ENCODE measurements around the gene MAGEA9B. TPM values are rescaled to one million over a fixed set of nuclear protein-coding genes. Genes with fewer than 3 reads are reported as not detected.
"Not testable (repeated sequence)": the region's sequence is repeated elsewhere in the genome, so short reads cannot be mapped to it uniquely, and the experiment has no call there.

MAGEA9B gene
- total RNA-seq, 1 experiment from 2014 or later = not detected

DNA sequence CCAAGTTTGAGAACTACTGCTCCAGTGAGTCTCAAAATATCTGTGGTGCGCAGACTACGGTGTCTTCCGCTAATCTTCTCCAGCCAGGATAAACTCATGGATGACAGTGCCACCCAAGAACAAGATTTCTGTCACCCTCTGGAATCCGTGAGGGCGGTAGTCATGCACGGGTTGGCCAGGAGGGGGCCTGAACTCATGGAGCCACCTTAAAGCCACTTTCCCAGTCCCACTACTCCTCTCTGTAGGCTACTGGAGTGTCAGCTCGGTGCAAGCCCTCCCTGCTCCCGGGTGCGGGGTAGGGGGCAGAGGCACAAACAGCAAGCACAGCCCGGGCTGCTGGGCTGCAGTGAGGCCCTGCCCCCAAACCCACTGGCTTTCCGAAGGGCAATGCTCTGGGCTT is 11.3 kb upstream of the MAGEA9B start:
- H3K4me1 Mint-ChIP-seq; H3T11ph ChIP-seq (ENCODE audit: low read length); H3K4me1 ChIP-seq (ENCODE audit: insufficient read depth, low read length); H3K27ac ChIP-seq (ENCODE audit: insufficient read length, low read depth, low read length); H2AK5ac ChIP-seq (ENCODE audit: insufficient read length, low read length); H2BK15ac ChIP-seq (ENCODE audit: low read depth, low read length); H3K18ac ChIP-seq (ENCODE audit: insufficient read length, low read depth, low read length); H3K4me3 Mint-ChIP-seq; H3K23me2 ChIP-seq (ENCODE audit: insufficient read length, low read depth, low read length, poor library complexity, severe bottlenecking); H3K23ac ChIP-seq (ENCODE audit: insufficient read length, low read depth, low read length); DNase-seq; H2BK12ac ChIP-seq (ENCODE audit: insufficient read length, low read depth, low read length); H3K27me3 Mint-ChIP-seq (ENCODE audit: low read depth); H3K14ac ChIP-seq (ENCODE audit: insufficient read depth, low read length); H2BK20ac ChIP-seq (ENCODE audit: low read depth, low read length, poor library complexity, severe bottlenecking); H3K9me3 ChIP-seq (ENCODE audit: control insufficient read depth, low read depth, low read length); H2BK120ac ChIP-seq (ENCODE audit: low read depth, low read length, poor library complexity, severe bottlenecking); H2BK5ac ChIP-seq (ENCODE audit: insufficient read length, low read length); H3K4ac ChIP-seq (ENCODE audit: low read depth, low read length); H4K91ac ChIP-seq (ENCODE audit: insufficient read length, low read depth, low read length); H3K9ac ChIP-seq (ENCODE audit: extremely low read depth, insufficient read length, low read length); H3K27me3 ChIP-seq (ENCODE audit: insufficient read depth, low read length); H4K5ac ChIP-seq (ENCODE audit: insufficient read length, low read depth, low read length); H3K56ac ChIP-seq (ENCODE audit: insufficient read length, low read depth, low read length); H3K79me2 ChIP-seq (ENCODE audit: insufficient read depth, low read length); H4K20me1 ChIP-seq (ENCODE audit: control insufficient read depth, insufficient read depth, insufficient read length); H4K8ac ChIP-seq (replicated peaks; ENCODE audit: insufficient read length, low read depth, low read length); H3K4me2 ChIP-seq (ENCODE audit: insufficient read depth, insufficient read length, low read length); H3K27ac Mint-ChIP-seq; H2AFZ ChIP-seq (ENCODE audit: low read length); H3K79me1 ChIP-seq (ENCODE audit: insufficient read depth, low read depth, low read length, poor library complexity, severe bottlenecking): not testable (repeated sequence)
- Mint-ChIP-seq H3K36me3 (ENCODE audit: insufficient read depth in 1 of 3, low read depth in 3 of 3) (peaks cover 1 to 12% (median 10%) of the 10 kb centered on the region in 3 experiments; a peak in 4 of 7 replicates), H3K9me3 (peaks cover 13% of the 10 kb centered on the region in 2 experiments; a peak in 4 of 5 replicates)
- WGBS (ENCODE audit: extremely low coverage, insufficient read length, low lambda C conversion rate) = no CpG with 5 or more reads among the region's 11 CpGs
- peak; percentile 30; the same call in 2 of the 3 replicates for TF ChIP-seq CTCF (conservative IDR thresholded peaks at IDR 0.05)

- not testable (repeated sequence) for H2AK5ac ChIP-seq (ENCODE audit: insufficient read length, low read length); H3K4me3 Mint-ChIP-seq; H3K4me2 ChIP-seq (ENCODE audit: insufficient read depth, insufficient read length, low read length); H3K36me3 Mint-ChIP-seq (ENCODE audit: insufficient read depth in 1 of 3, low read depth in 3 of 3); H3K27ac ChIP-seq (ENCODE audit: insufficient read length, low read depth, low read length); H3K79me2 ChIP-seq (ENCODE audit: insufficient read depth, low read length); H4K8ac ChIP-seq (replicated peaks; ENCODE audit: insufficient read length, low read depth, low read length); H4K5ac ChIP-seq (ENCODE audit: insufficient read length, low read depth, low read length); H3K56ac ChIP-seq (ENCODE audit: insufficient read length, low read depth, low read length); H3K4ac ChIP-seq (ENCODE audit: low read depth, low read length); H3K27me3 Mint-ChIP-seq (ENCODE audit: low read depth); H4K20me1 ChIP-seq (ENCODE audit: control insufficient read depth, insufficient read depth, insufficient read length); H3K14ac ChIP-seq (ENCODE audit: insufficient read depth, low read length); H2BK12ac ChIP-seq (ENCODE audit: insufficient read length, low read depth, low read length); H4K91ac ChIP-seq (ENCODE audit: insufficient read length, low read depth, low read length); H3K4me1 ChIP-seq (ENCODE audit: insufficient read depth, low read length); H2BK5ac ChIP-seq (ENCODE audit: insufficient read length, low read length); H3K27me3 ChIP-seq (ENCODE audit: insufficient read depth, low read length); H2BK15ac ChIP-seq (ENCODE audit: low read depth, low read length); H2AFZ ChIP-seq (ENCODE audit: low read length); H3K27ac Mint-ChIP-seq; H3K9me3 Mint-ChIP-seq; H3K9me3 ChIP-seq (ENCODE audit: control insufficient read depth, low read depth, low read length); H3K23me2 ChIP-seq (ENCODE audit: insufficient read length, low read depth, low read length, poor library complexity, severe bottlenecking); H3K9ac ChIP-seq (ENCODE audit: extremely low read depth, insufficient read length, low read length); H3T11ph ChIP-seq (ENCODE audit: low read length); H2BK120ac ChIP-seq (ENCODE audit: low read depth, low read length, poor library complexity, severe bottlenecking); H3K4me1 Mint-ChIP-seq; H2BK20ac ChIP-seq (ENCODE audit: low read depth, low read length, poor library complexity, severe bottlenecking); H3K18ac ChIP-seq (ENCODE audit: insufficient read length, low read depth, low read length); DNase-seq; H3K23ac ChIP-seq (ENCODE audit: insufficient read length, low read depth, low read length); H3K79me1 ChIP-seq (ENCODE audit: insufficient read depth, low read depth, low read length, poor library complexity, severe bottlenecking)
- WGBS (ENCODE audit: extremely low coverage, insufficient read length, low lambda C conversion rate) = no CpG with 5 or more reads among the region's 7 CpGs
Measured at GRCh38 chrX:149595943-149596342, 8.7 kb upstream of the MAGEA9B start.
